OCI-LY3 (cell line): ENCODE data around the gene ATRN.

ENCODE experiments used
- EZH2phosphoT487 ChIP-seq: fragments of 200-600 bp; shearing (Covaris generic); IDR thresholded peaks from 2 replicates; pipeline ENCODE4 v1.6.1; 2018; ENCODE audit warnings: antibody characterized with exemption, mixed run types, low read depth
- TF ChIP-seq, protein P1 (sequence below): fragments of 200-600, 300-600 bp; sonication (generic); IDR thresholded peaks from 2 replicates; pipeline ENCODE4 v1.5.1; 2014; ENCODE audit warnings: antibody characterized with exemption, low read length, low read depth

DNA sequence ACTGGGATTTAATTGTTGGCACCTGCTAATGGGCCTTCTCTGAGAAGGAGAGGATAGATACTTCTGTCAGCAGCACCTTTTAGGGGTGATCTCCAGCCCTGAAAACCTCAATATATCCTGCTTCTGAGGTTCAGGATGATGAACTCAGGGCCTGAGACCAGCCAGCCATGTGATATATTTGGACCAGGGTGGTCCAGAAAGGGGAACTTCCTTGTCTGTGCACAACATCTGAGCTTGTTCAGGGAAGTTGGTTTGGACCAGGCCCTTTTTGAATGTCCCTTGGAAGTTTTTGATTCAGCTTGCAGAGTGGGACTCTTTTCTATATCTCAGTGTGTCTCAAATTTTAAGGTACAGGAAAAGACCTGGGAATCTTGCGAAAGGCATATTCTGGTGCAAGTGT is 106.5 kb downstream of the ATRN start:
- TF ChIP-seq, protein P1, sequence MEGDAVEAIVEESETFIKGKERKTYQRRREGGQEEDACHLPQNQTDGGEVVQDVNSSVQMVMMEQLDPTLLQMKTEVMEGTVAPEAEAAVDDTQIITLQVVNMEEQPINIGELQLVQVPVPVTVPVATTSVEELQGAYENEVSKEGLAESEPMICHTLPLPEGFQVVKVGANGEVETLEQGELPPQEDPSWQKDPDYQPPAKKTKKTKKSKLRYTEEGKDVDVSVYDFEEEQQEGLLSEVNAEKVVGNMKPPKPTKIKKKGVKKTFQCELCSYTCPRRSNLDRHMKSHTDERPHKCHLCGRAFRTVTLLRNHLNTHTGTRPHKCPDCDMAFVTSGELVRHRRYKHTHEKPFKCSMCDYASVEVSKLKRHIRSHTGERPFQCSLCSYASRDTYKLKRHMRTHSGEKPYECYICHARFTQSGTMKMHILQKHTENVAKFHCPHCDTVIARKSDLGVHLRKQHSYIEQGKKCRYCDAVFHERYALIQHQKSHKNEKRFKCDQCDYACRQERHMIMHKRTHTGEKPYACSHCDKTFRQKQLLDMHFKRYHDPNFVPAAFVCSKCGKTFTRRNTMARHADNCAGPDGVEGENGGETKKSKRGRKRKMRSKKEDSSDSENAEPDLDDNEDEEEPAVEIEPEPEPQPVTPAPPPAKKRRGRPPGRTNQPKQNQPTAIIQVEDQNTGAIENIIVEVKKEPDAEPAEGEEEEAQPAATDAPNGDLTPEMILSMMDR: no peak
- TF ChIP-seq EZH2phosphoT487: no peak
